K562 (cell line): ENCODE results near the gene HELZ. TPM values are rescaled to one million over a fixed set of nuclear protein-coding genes. Genes with fewer than 3 reads are reported as not detected.
A peak's percentile ranks its signal among the peaks of the same experiment; 100 is the strongest.

Source experiments
- CTBP1 ChIP-seq: fragments of 450-650 bp; IDR thresholded peaks from 2 replicates; pipeline ENCODE4 v1.6.1; 2016; ENCODE audit warnings: borderline replicate concordance
- E4F1 ChIP-seq: fragments of 250-450 bp; sonication (Bioruptor Pico); IDR thresholded peaks from 2 replicates; pipeline ENCODE4 v1.5.0; 2021; ENCODE audit warnings: mild to moderate bottlenecking, borderline replicate concordance
- GTF2F1 ChIP-seq: IDR thresholded peaks from 2 replicates; pipeline ENCODE4 v1.6.1; 2011; ENCODE audit warnings: low read depth, low read length, improper control_type of control experiment
- GTF3C2 ChIP-seq: IDR thresholded peaks from 3 replicates; pipeline ENCODE4 v1.6.1; 2011; ENCODE audit warnings: borderline replicate concordance, mild to moderate bottlenecking, moderate library complexity; ENCODE audit not compliant: insufficient read length; ENCODE audit errors: extremely low read depth
- HMGN3 ChIP-seq: IDR thresholded peaks from 2 replicates; pipeline ENCODE4 v1.6.1; 2011; ENCODE audit warnings: borderline replicate concordance, low read depth, mild to moderate bottlenecking, mixed read lengths, low read length; ENCODE audit not compliant: insufficient read length; ENCODE audit errors: extremely low read depth
- KLF16 ChIP-seq: IDR thresholded peaks from 2 replicates; pipeline ENCODE4 v1.6.1; 2016; ENCODE audit warnings: antibody characterized with exemption
- SETDB1 ChIP-seq: IDR thresholded peaks from one replicate; pipeline ENCODE4 v1.6.1; 2012; ENCODE audit warnings: low read length, control low read depth, inconsistent platforms
- SMC3 ChIP-seq: conservative IDR thresholded peaks from 2 replicates; pipeline ENCODE4 v1.6.1; 2011; ENCODE audit warnings: low read depth, low read length, improper control_type of control experiment; ENCODE audit not compliant: insufficient read depth
- TAF9B ChIP-seq: fragments of 450-650 bp; IDR thresholded peaks from 2 replicates; pipeline ENCODE4 v1.6.1; 2018; ENCODE audit warnings: mild to moderate bottlenecking; ENCODE audit not compliant: partially characterized antibody
- XRCC5 ChIP-seq: fragments of 200-400 bp; formaldehyde crosslinking; IDR thresholded peaks from 2 replicates; pipeline ENCODE4 v1.6.1; 2017; ENCODE audit warnings: low read depth, mild to moderate bottlenecking, low read length
- ZBTB40 ChIP-seq, 2 experiments: fragments of 450-650 bp in 1 of 2; sonication (generic) in 1 of 2; formaldehyde crosslinking in 1 of 2; IDR thresholded peaks; 2 replicates each; pipeline versions ENCODE4 v1.7.1 to v1.9.0; 2016 to 2022; ENCODE audit warnings: inconsistent platforms in 1 of 2, mild to moderate bottlenecking in 1 of 2, missing genetic modification reagents in 1 of 2
- ZNF175 ChIP-seq: fragments of 200-800 bp; sonication (Bioruptor generic); IDR thresholded peaks from 2 replicates; pipeline ENCODE4 v1.6.1; 2016; ENCODE audit warnings: low read depth, mild to moderate bottlenecking, missing genetic modification characterization, missing compliant biosample characterization
- ZNF444 ChIP-seq: fragments of 250-450 bp; sonication (Bioruptor Pico); IDR thresholded peaks from 2 replicates; pipeline ENCODE4 v1.4.0; 2020; ENCODE audit warnings: mild to moderate bottlenecking, moderate library complexity
- polyA plus RNA-seq, 8 experiments: library from polyadenylated mRNA; depleted of rRNA in 4 of 8; stranded (reverse) in 5 of 8; unstranded in 3 of 8; fragments of >200 nt; fragmentation: Nextera tagmentation in 2 of 8; fragmentation: Illumina TruSeq in 1 of 8; extraction: Ambion mirVana in 2 of 8; extraction: Trizol in 1 of 8; gene quantifications; 2 replicates each; pipeline versions ENCODE4 v1.2.1 to v1.2.3, GENCODE V29; 2011 to 2014; ENCODE audit warnings: inconsistent platforms in 1 of 8, missing spikeins in 1 of 8
- total RNA-seq, 7 experiments: library from RNA; depleted of rRNA in 6 of 7; stranded (reverse); fragments of >200 nt in 6 of 7; fragmentation: Illumina TruSeq in 2 of 7; extraction: Trizol in 2 of 7; gene quantifications; 2 replicates each; pipeline versions ENCODE4 v1.2.1 to v1.2.3, GENCODE V29; 2011 to 2021; ENCODE audit warnings: low replicate concordance in 1 of 7

Gene HELZ
- total and polyA plus RNA-seq, 9 of the 15 experiments (the other 6 are each of a cell fraction or from before 2014, with no cell fraction given): 5.2 to 39.8 (median 17.3) TPM

- TF ChIP-seq ZBTB40 (IDR thresholded peaks at IDR 0.05): no peak
- no peak for TF ChIP-seq ZBTB40 (CRISPR knock-in tag; IDR thresholded peaks at IDR 0.05)
- no peak for TF ChIP-seq GTF3C2
- no peak for TF ChIP-seq XRCC5
- TF ChIP-seq SMC3: no peak
- TF ChIP-seq CTBP1: no peak
- TF ChIP-seq TAF9B: no peak
- TF ChIP-seq HMGN3: peak; percentile 57
- TF ChIP-seq KLF16: no peak
- no peak for TF ChIP-seq GTF2F1
- no peak for TF ChIP-seq ZNF175 (CRISPR knock-in tag)
- TF ChIP-seq ZNF444 (CRISPR knock-in tag): no peak
- TF ChIP-seq E4F1 (CRISPR knock-in tag): no peak
- no peak for TF ChIP-seq SETDB1
These were observed 444 bp downstream of the HELZ start (continued) for GRCh38 chr17:67244431-67245072.
